GM23338 (cell line): ENCODE data around the gene NOP58. TPM values are rescaled to one million over a fixed set of nuclear protein-coding genes. Genes with fewer than 3 reads are reported as not detected.
A peak's percentile ranks its signal among the peaks of the same experiment; 100 is the strongest.

Source experiments
- ATAC-seq: fragments of 200-7000 bp; cut with Tn5 transposase; 3 replicates; pipeline ENCODE4 v1.9.1; 2020
- DNase-seq: peaks from one replicate; pipeline ENCODE4 v3.0.0-alpha.2; 2015; ENCODE audit warnings: low spot score
- H2AFZ ChIP-seq: fragments of 200-600 bp; sonication (generic); 2 replicates; pipeline ENCODE4 v1.8.0; 2016; ENCODE audit warnings: antibody characterized with exemption, mild to moderate bottlenecking, moderate library complexity
- H3F3A ChIP-seq: fragments of 200-600 bp; sonication (generic); replicated peaks from 2 replicates; pipeline ENCODE4 v1.8.0; 2017; ENCODE audit warnings: antibody characterized with exemption, mixed run types, low read depth
- H3K27ac ChIP-seq: fragments of 200-600 bp; sonication (generic); 2 replicates; pipeline ENCODE4 v1.6.1; 2016; ENCODE audit warnings: low read depth
- H3K27me3 ChIP-seq: fragments of 200-600 bp; sonication (generic); 2 replicates; pipeline ENCODE4 v1.8.0; 2016; ENCODE audit warnings: mild to moderate bottlenecking, mixed run types, moderate library complexity; ENCODE audit not compliant: insufficient read depth
- H3K36me3 ChIP-seq: fragments of 200-600 bp; sonication (generic); 2 replicates; pipeline ENCODE4 v1.8.0; 2016; ENCODE audit warnings: mild to moderate bottlenecking; ENCODE audit not compliant: insufficient read depth
- H3K4me1 ChIP-seq: fragments of 200-600 bp; sonication (generic); 2 replicates; pipeline ENCODE4 v1.8.0; 2016; ENCODE audit warnings: mild to moderate bottlenecking, moderate library complexity; ENCODE audit not compliant: insufficient read depth
- H3K4me2 ChIP-seq: fragments of 200-600 bp; sonication (generic); 2 replicates; pipeline ENCODE4 v1.7.1; 2017; ENCODE audit warnings: mixed run types
- H3K4me3 ChIP-seq: fragments of 200-600 bp; sonication (generic); 2 replicates; pipeline ENCODE4 v1.6.1; 2016; ENCODE audit warnings: mixed run types
- H3K79me2 ChIP-seq: fragments of 200-600 bp; sonication (generic); replicated peaks from 2 replicates; pipeline ENCODE4 v1.8.0; 2017; ENCODE audit warnings: mild to moderate bottlenecking; ENCODE audit not compliant: insufficient read depth
- H3K9me2 ChIP-seq: fragments of 200-600 bp; sonication (generic); 2 replicates; pipeline ENCODE4 v1.8.0; 2017; ENCODE audit not compliant: insufficient read depth
- H4K20me1 ChIP-seq: fragments of 200-600 bp; sonication (generic); replicated peaks from 2 replicates; pipeline ENCODE4 v1.8.0; 2017; ENCODE audit warnings: mild to moderate bottlenecking; ENCODE audit not compliant: insufficient read depth
- H3K27ac Mint-ChIP-seq: 2 replicates; pipeline ENCODE4 v1.8.0; 2020; ENCODE audit warnings: inconsistent platforms, mild to moderate bottlenecking, moderate library complexity, mixed read lengths
- H3K27me3 Mint-ChIP-seq: 3 replicates; pipeline ENCODE4 v1.8.0; 2022; ENCODE audit warnings: low read depth, mild to moderate bottlenecking, moderate library complexity, mixed read lengths, inconsistent platforms; ENCODE audit not compliant: insufficient read depth, poor library complexity
- H3K36me3 Mint-ChIP-seq: 3 replicates; pipeline ENCODE4 v1.8.0; 2021; ENCODE audit warnings: low read depth, mild to moderate bottlenecking, inconsistent platforms, moderate library complexity, mixed read lengths
- H3K4me1 Mint-ChIP-seq: 3 replicates; pipeline ENCODE4 v1.8.0; 2020; ENCODE audit warnings: mild to moderate bottlenecking, inconsistent platforms, mixed read lengths
- H3K4me3 Mint-ChIP-seq: 3 replicates; pipeline ENCODE4 v1.8.0; 2021; ENCODE audit warnings: moderate library complexity, mild to moderate bottlenecking, inconsistent platforms, mixed read lengths
- H3K9me3 Mint-ChIP-seq: 3 replicates; pipeline ENCODE4 v1.8.0; 2020; ENCODE audit warnings: moderate library complexity, mild to moderate bottlenecking, inconsistent platforms, mixed read lengths
- CREB1 ChIP-seq: fragments of 250-450 bp; sonication (Bioruptor Pico); IDR thresholded peaks from 2 replicates; pipeline ENCODE4 v1.5.0; 2020; ENCODE audit warnings: low read depth, mild to moderate bottlenecking, moderate library complexity
- CTCF ChIP-seq, 2 experiments: fragments of 200-600 bp in 1 of 2; sonication (generic) in 1 of 2; conservative IDR thresholded peaks; 2 replicates each; pipeline versions ENCODE4 v1.5.1 to v1.6.1; 2016 to 2017; ENCODE audit warnings: antibody characterized with exemption in 2 of 2, low read depth in 2 of 2, mild to moderate bottlenecking in 2 of 2, moderate library complexity in 1 of 2
- EZH2 ChIP-seq: fragments of 200-600 bp; sonication (generic); IDR thresholded peaks from one replicate; pipeline ENCODE4 v1.8.0; 2017; ENCODE audit warnings: antibody characterized with exemption, mild to moderate bottlenecking, low read depth; ENCODE audit not compliant: unreplicated experiment
- EZH2phosphoT487 ChIP-seq: fragments of 200-600 bp; sonication (generic); IDR thresholded peaks from one replicate; pipeline ENCODE4 v1.8.1; 2018; ENCODE audit warnings: antibody characterized with exemption; ENCODE audit not compliant: unreplicated experiment
- JUNB ChIP-seq: IDR thresholded peaks from one replicate; pipeline ENCODE4 v1.6.1; 2016; ENCODE audit warnings: antibody characterized with exemption; ENCODE audit not compliant: unreplicated experiment
- NANOG ChIP-seq: IDR thresholded peaks from 2 replicates; pipeline ENCODE4 v1.6.1; 2016; ENCODE audit warnings: antibody characterized with exemption, borderline replicate concordance
- POLR2AphosphoS5 ChIP-seq: IDR thresholded peaks from 2 replicates; pipeline ENCODE4 v1.6.1; 2016; ENCODE audit warnings: antibody characterized with exemption, low read depth
- REST ChIP-seq: IDR thresholded peaks from one replicate; pipeline ENCODE4 v1.6.1; 2018; ENCODE audit warnings: antibody characterized with exemption; ENCODE audit not compliant: unreplicated experiment
- STAT1 ChIP-seq: IDR thresholded peaks from one replicate; pipeline ENCODE4 v1.6.1; 2016; ENCODE audit warnings: antibody characterized with exemption; ENCODE audit not compliant: unreplicated experiment
- ZNF114 ChIP-seq: fragments of 250-450 bp; sonication (Bioruptor Pico); IDR thresholded peaks from 2 replicates; pipeline ENCODE4 v1.5.0; 2020; ENCODE audit warnings: mild to moderate bottlenecking, moderate library complexity
- ZNF331 ChIP-seq: fragments of 250-450 bp; sonication (Bioruptor Pico); IDR thresholded peaks from 2 replicates; pipeline ENCODE4 v1.5.0; 2020; ENCODE audit warnings: low read depth, mild to moderate bottlenecking, moderate library complexity
- polyA plus RNA-seq: library from polyadenylated mRNA; unstranded; fragments of >200 nt; fragmentation: Nextera tagmentation; extraction: Ambion mirVana; gene quantifications from 2 replicates; pipeline ENCODE4 v1.2.1, GENCODE V29; 2016
- total RNA-seq: library from RNA; depleted of rRNA; stranded (reverse); fragments of >200 nt; shearing (Covaris generic); gene quantifications from 2 replicates; pipeline ENCODE4 v1.2.3, GENCODE V29; 2014

Gene NOP58
- total and polyA plus RNA-seq, 2 experiments from 2014 or later, result 174 to 236 TPM

DNA sequence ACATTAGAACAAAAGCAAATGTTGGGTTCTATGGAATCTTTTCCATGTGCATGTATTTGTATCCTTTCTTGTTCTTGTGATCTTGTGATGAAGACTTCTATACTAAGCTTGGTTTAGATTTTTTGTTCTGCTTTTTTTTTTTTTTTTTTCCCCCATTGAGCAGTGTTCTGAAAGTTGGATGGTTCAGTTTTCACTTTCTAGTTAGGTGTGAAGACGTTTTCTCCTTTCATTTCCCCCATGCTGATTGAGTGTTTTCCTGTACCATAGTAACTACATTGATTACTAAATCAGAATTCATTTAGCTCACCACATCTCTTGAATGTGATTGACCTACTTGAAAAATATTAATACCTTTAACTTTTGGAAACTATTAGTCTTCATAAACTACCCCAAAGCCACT, 34.1 kb downstream of the NOP58 start:
- 0 out of 2 replicates have a peak overlapping the region, but pooled peaks have one; percentile 13 for H3K27ac Mint-ChIP-seq
- Histone ChIP-seq H3K9me2 (no peaks in the 10 kb centered on the region), H4K20me1 (peaks cover 16% of the 10 kb centered on the region), H3K4me3 (no peak overlapping the region), H3K79me2 (no peaks in the 10 kb centered on the region; the same call in none of the 2 replicates), H3K27me3 (no peaks in the 10 kb centered on the region), H3K36me3 (peaks cover 73% of the 10 kb centered on the region), H3F3A (peaks cover 21% of the 10 kb centered on the region), H3K4me1 (no peaks in the 10 kb centered on the region), H2AFZ (no peak overlapping the region), H3K4me2 (no peak overlapping the region), H3K27ac (0 out of 2 replicates have a peak overlapping the region, but pooled peaks have one; percentile 5)
- no peak for TF ChIP-seq REST
- TF ChIP-seq EZH2, result no peak
- TF ChIP-seq NANOG, result no peak
- no peak for TF ChIP-seq JUNB
- no peak for TF ChIP-seq STAT1
- no peak for TF ChIP-seq EZH2phosphoT487
- no peak for TF ChIP-seq CREB1 (CRISPR knock-in tag)
- no peak for TF ChIP-seq ZNF331 (CRISPR knock-in tag)
- no peak for TF ChIP-seq ZNF114
- TF ChIP-seq CTCF (conservative IDR thresholded peaks at IDR 0.05; ENCODE audit: low read depth in 2 of 2), result no peak
- no peak for TF ChIP-seq POLR2AphosphoS5
- no peak for ATAC-seq
- DNase-seq, result no peak
- no peaks in the 10 kb centered on the region for H3K27me3 Mint-ChIP-seq
- H3K36me3 Mint-ChIP-seq, result peaks cover 96% of the 10 kb centered on the region
- no peaks in the 10 kb centered on the region for H3K9me3 Mint-ChIP-seq
- no peaks in the 10 kb centered on the region for H3K4me1 Mint-ChIP-seq
- H3K4me3 Mint-ChIP-seq, result no peak overlapping the region

DNA sequence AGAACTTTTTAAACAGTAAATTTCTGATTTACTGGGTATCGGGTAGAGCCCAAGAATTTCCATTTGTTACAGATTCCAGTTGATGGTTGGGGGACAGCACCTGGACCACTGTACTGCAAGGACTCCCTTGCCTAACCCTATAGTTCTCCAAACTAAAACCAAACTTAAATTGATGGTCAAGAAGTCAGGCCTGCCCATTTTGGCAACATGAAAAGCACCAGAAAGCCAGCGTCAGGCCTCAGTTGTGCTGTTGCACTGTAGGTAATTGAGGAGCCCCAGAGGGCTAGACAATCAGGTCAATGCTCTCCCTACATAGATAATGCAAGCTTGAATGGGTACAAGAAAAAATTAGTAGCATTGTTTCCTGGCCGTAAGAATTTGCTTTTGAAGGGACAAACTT, 40.5 kb downstream of the NOP58 start:
- no peak overlapping the region for H3K4me3 ChIP-seq
- H3K36me3 ChIP-seq, result peaks cover 46% of the 10 kb centered on the region
- Mint-ChIP-seq H3K4me1 (no peaks in the 10 kb centered on the region; the same call in 2 of the 3 replicates), H3K9me3 (no peaks in the 10 kb centered on the region), H3K27me3 (peaks cover 2% of the 10 kb centered on the region), H3K36me3 (peaks cover 69% of the 10 kb centered on the region), H3K27ac (no peak overlapping the region), H3K4me3 (no peak overlapping the region)
- H3K9me2 ChIP-seq, result no peaks in the 10 kb centered on the region
- no peak overlapping the region for H3K4me2 ChIP-seq
- no peaks in the 10 kb centered on the region for H3K79me2 ChIP-seq
- H2AFZ ChIP-seq, result no peak overlapping the region
- DNase-seq (no peak), ATAC-seq (no peak; the same call in 2 of the 3 replicates)
- H3F3A ChIP-seq, result peaks cover 44% of the 10 kb centered on the region
- 0 out of 2 replicates have a peak overlapping the region, but pooled peaks have one; percentile 71 for H3K27ac ChIP-seq
- H3K27me3 ChIP-seq, result no peaks in the 10 kb centered on the region
- no peaks in the 10 kb centered on the region for H3K4me1 ChIP-seq
- H4K20me1 ChIP-seq, result peaks cover 10% of the 10 kb centered on the region; the same call in 1 of the 2 replicates
- no peak for TF ChIP-seq ZNF114
- TF ChIP-seq JUNB, result no peak
- no peak for TF ChIP-seq CREB1 (CRISPR knock-in tag)
- no peak for TF ChIP-seq CTCF (conservative IDR thresholded peaks at IDR 0.05; ENCODE audit: low read depth in 2 of 2)
- no peak for TF ChIP-seq STAT1
- no peak for TF ChIP-seq EZH2phosphoT487
